ENCODE measurements around the gene TIAM2.
A peak's percentile ranks its signal among the peaks of the same experiment; 100 is the strongest.
"Not testable (repeated sequence)": the region's sequence is repeated elsewhere in the genome, so short reads cannot be mapped to it uniquely, and the experiment has no call there.

The TIAM2 gene

DNA sequence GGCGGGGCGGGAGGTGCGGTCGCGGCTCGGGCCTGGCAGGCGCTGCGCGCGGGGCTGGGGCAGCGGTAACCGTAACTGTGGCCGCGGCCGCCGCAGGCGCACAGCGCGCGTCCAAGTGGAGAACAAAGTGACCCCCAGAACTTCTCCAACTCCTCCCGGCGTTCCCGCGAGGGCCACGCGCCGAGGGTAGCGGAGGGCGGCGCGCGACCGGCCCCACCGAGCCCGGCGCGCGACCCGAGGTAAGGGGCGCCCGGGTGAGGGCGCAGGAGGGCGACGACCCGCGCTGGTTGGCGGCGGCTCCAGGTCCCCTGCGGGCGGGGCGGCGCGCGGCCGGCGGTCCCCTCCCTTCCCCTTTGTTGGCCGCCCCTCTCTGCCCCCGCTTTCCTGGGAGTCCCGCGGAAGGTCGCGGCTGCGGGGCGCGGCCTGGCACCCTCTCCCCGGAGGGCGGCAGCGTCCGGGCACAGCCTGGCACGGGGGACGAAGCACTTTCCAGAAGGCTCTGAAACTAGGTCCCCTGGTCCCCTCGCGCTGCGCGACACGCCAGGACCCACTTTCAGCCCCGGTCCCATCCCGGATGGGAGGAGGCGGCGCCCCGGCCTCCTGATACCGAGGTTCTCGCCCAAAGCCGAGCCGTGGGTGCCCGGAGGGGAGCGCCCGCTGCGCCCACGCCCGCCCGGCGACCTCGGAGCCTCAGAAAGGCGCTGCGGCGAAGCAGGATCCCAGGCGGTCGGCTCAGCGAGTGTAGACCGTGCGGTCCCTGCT lies at the start of gene TIAM2:
Gene TIAM2, plus strand, starts transcription at position 62 of the 762 bp plus-strand sequence. CDS start 133,909 bp downstream, outside the sequence.
- no peak for DNase-seq (ENCODE audit: low read depth)

DNA sequence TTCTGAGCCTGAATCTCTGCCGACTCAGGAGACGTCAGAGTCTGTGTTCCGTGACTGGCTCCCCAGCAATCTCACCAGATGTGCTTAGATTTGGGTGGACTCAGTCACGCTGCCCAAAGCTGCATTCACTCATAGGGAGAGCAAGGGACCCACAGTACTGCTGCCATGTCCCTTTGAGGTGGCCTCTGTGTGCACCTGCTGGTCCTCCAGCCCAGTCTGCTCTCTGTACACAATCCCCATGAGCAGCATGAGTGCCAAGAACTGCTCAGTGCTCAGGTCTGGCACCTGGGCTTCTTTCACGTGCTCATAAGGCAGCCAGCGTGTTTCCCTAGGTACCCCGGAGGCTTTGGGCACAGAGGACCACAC lies 44.2 kb upstream of the TIAM2 start:
- DNase-seq (ENCODE audit: low read depth), result no peak

DNA sequence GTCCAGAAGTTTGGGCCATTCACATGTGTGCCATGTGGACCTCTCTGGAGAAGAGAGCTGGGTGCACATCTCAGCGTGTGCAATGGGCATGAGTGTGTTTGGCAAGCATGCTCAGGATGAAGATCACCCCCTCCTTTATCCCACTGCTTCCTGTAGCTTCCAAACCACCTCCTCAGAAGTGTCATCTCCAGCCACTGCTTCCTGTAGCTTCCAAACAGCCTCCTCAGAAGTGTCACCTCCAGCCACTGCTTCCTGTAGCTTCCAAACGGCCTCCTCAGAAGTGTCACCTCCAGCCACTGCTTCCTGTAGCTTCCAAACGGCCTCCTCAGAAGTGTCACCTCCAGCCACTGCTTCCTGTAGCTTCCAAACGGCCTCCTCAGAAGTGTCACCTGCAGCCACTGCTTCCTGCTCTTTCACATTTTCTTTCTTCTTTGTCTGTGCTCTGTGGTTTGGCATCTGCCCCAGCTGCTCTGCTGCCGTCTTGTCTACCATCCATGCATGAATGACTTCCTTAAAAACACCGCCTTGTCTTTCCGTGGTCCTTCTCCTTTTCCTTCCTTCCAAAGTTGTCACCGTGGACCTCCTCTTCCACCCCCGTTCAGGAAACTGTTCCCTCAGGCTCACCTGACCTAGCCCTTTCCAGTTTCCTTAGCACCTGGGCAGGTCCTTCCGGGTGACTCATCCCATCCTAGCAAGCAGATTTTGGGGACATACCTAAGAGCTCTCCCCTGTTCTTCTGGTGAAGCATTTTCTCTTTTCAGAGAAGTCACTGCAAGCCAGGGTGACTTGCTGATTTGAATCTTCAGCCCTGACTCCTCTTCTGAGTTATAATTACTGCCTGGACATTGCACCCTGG lies 43.5 kb upstream of the TIAM2 start:
- no peak for DNase-seq (ENCODE audit: low read depth)

DNA sequence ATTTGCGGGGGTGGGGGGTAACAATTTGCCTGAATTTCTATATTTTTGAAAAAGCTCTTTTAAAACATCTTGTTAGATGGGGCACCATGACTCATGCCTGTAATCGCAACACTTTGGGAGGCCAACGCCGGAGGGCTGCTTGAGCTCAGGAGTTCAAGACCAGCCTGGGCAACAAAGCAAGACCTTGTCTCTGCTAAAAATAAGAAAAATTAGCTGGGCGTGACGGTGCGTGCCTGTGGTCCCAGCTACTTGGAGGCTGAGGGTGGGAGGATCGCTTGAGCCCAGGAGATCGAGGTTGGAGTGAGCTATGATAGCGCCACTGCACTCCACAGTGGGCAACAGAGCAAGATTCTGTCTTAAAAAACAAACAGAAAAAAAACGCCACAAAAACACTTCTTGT lies 41.5 kb upstream of the TIAM2 start:
- DNase-seq (ENCODE audit: low read depth), result no peak

DNA sequence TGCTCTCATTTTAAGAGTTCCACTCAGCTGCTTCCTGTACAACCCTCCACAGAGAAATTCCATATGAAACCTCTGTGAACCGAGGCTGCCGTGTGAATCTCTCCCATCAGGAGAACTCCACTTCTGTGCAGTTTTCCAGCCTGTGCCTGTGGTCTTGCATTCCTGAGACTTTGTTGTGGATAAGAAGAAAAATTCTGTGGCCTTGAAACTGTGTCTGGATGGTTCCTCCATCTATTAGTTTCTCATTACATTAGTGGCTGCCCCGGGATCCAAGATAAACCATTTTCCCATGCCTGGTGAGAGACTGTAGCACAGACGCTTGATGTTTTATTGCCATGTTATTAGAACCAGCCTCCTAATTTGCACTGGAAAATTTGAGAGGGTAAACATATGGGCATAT lies 40.8 kb upstream of the TIAM2 start:
- DNase-seq (ENCODE audit: low read depth), result no peak

DNA sequence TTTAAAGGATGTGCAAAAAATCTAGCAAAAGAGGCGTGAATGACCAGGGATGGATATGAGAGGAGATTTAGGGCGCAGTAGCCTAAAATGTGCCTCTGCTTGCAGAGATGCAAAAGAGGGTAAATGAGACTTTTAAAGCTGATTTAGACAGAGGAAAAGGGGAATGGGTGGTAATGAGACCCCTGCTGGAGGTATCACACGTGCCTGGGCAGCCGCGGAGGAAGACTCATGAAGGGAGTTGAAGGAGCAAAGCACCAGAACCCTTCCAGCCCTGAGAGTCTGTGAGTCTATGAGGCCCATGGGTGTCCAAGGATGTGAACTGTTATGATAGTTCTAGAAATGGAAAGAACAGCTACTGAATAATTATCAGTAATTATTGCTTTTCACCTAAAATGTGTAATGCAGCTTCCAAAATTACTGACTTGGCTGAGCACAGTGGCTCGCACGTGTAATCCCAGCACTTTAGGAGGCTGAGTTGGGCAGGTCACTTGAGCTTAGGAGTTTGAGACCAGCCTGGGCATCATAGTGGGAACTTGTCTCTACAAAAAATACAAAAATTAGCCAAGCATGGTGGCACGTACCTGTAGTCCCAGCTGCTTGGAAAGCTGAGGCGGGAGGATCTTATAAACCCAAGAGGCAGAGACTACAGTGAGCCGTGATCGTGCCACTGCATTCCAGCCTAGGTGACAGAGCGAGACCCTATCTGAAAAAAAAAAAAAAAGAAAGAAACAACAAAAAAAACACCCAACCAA lies 38.2 kb upstream of the TIAM2 start:
- no peak for DNase-seq (ENCODE audit: low read depth)

DNA sequence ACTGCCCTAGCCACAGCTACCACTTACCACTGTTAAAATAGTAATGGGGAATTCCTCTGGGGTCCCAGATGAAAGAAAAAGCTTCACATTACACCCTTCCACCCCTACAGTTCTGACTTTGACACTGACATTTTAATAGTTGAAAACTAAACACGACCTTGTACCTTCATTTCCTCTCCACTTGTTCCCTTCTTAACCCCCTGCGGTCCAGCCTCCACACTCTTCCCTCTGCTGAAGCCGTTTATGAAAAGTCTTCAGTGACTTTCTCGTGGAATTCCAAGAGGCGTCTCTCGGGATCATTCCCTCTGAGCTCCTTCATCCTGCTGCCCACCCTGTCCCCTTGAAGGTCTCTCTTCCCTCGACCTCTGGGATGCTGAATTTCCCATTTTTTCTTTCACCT lies 36.6 kb upstream of the TIAM2 start:
- DNase-seq (ENCODE audit: low read depth), result no peak

DNA sequence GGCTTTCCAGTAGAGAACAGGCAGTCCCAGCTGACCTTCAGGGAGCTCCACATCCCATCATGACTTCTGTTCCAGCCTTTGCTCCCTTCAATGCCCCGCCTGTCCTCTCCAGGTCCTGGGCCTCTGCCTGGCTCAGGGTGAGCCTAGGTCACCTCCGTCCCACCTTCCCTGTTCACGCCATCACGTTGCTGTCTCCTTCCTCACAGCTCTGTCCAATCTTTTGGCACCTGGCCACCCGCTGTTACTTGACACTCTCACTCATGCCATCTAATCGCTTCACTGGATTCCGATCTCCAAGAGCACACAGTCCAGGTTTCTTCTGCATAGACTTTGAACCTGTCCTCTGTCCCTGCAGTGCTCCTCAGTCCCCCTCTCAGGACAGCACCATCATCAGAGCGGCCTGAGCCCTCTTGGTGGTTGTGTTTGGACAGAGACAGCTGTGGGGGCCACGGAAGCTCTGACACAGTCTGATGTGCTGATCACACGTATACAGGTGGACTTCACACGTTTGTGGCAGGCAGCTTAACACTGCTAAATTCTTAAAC lies 34.7 kb upstream of the TIAM2 start:
- DNase-seq (ENCODE audit: low read depth), result no peak

DNA sequence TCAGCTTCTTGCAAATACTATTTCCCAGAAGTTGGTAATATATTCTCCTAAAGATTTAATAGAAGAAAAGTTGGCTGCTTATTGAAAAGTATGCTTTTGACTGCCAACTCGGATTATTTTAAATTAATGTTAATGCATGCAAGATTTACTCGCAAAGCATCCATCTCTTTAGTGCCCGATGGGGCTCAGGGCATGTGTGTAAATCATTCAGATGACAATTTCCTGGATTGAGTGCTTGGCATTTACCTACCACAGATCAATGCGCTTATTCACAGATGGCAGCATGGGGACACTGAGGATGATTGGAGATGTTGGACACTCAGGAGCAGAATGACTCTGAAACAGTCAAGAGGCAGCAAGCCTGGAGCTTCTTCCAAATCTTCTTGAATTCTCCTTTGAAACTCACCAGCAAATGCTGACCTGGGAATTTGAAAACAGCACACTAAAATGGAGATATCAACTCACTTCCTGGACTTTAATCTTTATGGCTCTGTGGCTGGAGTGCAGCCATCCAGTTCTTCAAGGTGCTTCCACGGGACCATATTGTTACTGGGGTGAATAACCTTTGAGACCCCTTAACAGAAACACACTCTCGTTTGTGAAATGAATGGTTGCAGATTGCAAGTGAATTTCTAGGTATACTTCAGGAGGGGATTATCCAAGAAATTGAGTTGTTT lies 34.1 kb upstream of the TIAM2 start:
- no peak for DNase-seq (ENCODE audit: low read depth)

DNA sequence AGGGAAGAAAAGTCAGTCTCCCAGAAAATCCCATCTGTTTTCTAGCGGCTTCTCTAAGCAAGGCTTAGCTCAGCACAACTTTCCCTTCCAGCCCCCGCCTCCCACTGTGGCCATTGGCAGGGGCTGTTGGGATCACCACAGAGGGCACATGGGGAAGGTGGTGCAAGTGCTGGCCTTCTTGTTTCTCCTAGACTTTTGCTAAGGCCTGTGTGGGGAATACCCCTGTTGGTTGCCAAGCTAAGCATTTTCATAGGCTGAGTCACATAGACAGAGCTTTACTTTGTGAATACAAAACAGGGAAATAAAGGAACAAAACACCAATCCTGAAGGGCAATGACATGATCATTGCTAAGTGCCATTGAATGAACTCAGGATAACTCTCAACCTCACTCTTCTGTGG lies 32.4 kb upstream of the TIAM2 start:
- DNase-seq (ENCODE audit: low read depth), result peak; percentile 46

DNA sequence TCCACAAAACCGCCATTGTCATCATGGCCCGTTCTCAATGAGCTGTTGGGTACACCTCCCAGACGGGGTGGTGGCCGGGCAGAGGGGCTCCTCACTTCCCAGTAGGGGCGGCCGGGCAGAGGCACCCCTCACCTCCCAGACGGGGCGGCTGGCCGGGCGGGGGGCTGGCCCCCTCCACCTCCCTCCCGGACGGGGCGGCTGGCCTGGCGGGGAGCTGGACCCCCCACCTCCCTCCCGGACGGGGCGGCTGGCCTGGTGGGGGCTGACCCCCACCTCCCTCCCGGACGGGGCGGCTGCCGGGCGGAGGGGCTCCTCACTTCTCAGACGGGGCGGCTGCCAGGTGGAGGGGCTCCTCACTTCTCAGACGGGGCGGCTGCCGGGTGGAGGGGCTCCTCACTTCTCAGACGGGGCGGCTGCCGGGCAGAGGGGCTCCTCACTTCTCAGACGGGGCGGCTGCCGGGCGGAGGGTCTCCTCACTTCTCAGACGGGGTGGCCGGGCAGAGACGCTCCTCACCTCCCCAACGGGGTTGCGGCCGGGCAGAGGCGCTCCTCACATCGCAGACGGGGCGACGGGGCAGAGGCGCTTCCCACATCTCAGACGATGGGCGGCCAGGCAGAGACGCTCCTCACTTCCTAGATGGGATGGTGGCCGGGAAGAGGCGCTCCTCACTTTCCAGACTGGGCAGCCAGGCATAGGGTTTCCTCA lies 28.9 kb upstream of the TIAM2 start:
- not testable (repeated sequence) for DNase-seq (ENCODE audit: low read depth)

DNA sequence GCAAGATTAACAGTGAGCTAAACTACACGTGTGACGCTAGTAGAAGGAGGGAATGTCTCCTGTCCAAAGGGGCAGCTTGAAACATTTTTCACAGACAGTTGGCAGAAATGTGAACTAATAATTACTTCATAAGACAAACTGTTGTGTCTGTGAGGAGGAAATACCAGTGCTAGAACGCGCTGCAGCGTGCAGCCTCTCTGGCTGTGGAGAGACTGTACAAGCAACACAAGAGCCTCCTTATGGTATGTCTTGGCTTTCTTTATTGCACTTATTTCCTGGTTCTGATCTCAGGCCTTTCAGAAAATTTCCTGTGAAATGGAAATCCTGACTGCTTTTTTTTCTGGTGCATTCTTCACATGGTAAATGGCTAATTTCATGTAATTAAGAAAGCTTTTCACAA lies 25.3 kb upstream of the TIAM2 start:
- no peak for DNase-seq (ENCODE audit: low read depth)

DNA sequence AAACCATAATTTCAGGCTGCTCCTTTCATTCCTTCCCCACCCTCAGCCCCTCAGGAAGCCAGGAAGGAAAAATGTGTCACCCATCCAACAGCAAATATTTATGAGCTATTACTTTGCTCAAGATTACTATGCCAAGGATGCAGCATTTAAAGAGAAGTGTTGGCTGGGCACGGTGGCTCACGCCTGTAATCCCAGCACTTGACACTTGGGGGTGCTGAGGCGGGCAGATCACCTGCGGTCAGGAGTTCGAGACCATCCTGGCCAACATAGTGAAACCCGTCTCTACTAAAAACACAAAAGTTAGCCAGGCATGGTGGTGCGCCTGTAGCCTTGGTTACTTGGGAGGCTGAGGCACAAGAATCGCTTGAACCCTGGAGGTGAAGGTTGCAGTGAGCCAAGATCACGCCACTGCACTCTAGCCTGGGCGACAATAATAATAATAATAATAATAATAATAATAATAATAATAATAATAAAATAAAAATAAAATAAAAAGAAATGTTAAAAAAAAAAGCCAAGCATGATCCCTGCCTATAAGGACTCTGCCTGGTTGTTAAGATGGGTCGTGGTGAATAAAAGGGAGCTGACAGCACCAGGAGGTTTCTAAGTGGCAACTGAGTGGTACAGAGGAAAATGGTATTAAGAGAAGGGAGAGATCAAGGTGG lies 20.5 kb upstream of the TIAM2 start:
- DNase-seq (ENCODE audit: low read depth), result no peak

DNA sequence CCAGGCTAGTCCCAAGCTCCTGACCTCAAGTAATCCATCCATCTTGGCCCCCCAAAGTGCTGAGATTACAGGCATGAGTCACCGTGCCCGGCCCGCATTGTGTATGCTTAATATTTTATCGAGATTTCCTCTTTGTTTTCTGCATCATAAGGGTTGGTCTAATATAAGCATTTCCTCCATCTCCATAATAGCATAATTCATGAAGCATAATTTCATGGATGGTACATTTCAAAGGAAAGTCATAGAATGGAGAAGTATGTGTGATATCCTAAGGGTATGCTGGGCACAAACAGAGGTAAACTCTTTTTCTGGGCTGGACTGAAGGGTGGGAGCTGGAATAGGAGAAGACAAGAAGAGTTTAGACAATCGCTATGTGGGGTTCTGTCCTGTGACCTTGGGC lies 17.5 kb upstream of the TIAM2 start:
- no peak for DNase-seq (ENCODE audit: low read depth)

DNA sequence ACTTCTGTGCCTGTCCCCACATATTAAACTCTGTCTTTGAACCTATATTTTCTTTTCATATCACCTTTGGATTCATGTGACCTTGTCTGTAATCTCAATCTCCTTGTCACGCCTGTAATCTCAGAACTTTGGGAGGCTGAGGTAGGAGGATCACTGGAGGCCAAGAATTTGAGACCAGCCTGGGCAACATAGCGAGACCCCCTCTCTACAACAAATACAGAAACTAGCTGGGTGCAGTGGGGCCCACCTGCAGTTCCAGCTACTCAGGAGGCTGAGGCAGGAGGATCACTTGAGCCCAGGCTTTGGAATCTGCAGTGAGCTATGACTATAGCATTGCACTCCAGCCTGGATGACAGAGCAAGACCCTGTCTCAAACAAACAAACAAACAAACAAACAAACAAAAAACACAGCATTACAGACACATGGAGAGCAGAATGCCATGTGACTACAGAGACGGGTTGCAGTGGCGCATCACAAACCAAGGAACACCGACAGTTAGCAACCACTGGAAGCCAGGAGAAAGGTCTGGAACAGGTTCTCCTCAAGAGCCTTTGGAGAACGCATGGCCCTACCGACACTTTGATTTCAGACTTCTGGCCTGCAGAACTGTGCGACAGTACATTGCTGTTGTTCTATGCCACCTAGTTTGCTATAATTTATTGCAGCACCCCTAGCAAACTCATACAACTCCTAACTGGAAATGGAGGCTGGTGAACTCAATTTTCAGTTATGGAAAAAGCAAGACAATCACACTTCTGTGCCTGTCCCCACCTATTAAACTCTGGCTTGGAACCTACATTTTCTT lies 14.6 kb upstream of the TIAM2 start:
- no peak for DNase-seq (ENCODE audit: low read depth)

DNA sequence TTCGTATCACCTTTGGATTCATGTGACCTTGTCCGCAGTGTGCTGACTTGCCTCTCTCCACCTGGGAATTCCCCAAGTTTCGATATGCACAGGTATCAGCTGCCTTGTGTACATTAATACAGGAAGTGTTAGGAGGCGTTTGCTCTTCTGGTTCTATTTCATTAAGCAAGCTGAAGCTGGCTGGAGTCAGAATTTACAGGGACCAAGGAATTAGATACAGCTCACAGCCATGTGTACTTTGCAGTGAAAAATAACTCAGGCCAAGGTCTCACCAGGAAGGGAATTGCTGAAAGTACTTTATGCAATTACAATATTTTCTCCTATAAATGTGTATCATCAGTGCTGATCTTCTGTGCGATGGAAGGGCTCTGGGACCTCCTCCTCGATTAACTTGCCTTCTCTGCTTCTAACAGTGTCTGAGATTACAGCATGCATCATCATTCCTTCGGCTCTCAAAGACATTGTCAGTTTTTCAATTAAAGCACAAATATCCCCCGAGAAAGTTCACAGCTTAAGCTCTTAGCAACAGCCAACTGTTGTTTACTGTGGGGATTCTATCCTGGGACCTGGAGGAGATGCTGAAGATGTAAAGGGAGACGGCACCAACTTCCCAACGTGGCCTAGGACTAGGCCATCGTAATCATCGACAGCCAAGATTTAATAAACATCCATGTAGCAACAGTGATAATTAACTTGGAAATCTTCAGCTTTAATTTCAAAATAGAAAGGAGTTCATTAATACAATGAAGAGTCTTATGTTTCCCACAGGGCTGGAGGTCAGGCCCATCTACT lies 13.8 kb upstream of the TIAM2 start:
- DNase-seq (ENCODE audit: low read depth), result no peak

DNA sequence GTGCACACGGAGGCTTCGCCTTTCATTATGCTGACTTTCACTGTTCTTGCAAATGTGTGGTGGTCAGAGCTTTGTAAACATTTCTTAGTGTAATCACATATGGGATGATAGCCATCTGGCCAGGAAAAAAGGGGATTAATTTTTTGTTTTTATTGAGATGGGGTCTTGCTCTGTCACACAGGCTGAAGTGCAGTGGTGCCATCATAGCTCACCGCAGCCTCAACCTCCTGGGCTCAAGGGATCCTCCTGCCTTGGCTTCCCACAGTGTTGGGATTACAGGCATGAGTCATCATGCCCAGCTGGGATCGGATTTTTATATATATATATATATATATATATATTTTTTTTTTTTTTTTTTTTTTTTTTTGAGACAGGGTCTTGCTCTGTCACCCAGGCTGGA lies 11.0 kb upstream of the TIAM2 start:
- no peak for DNase-seq (ENCODE audit: low read depth)

DNA sequence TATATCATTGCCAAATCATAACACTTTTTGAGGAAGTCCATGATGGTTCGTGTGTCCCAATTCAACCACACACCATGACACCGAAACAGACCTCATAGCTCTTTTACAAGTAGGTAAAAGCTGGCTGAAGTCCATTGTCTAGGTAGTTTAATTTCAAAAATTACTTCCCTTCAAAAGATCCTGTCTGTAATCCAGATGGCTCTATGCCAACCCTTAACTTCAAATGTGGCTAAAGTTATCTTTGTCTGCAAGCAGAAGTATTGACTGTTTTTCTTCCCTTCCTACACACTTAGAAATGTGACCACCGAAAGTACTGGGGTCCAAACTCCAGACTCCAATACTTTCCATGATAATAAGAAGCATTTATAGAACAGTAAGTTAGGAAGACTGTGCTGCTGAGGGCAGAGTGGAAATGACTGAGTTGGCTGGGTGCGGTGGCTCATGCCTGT lies 8.3 kb upstream of the TIAM2 start:
- DNase-seq (ENCODE audit: low read depth), result no peak

DNA sequence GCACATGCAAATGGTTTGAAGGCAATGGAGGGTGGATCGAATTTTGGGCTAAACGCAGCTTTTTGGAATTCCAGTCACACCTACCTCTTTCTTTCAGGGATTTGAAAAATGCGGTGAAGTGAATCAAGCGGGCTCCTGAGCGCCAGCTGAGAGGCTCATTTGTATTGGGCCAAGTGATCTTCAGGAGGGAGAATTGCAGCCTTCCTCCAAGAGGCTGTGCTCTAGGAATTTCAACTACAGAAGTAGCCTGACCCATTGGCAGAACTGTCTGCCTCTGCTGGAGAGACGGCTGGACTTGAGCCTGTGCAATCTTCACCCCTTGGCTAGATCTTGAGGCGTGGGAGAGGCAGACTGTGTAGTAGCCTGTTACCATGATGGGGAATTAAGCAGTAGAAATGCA lies 5.7 kb upstream of the TIAM2 start:
- DNase-seq (ENCODE audit: low read depth), result no peak
